B cell (primary cell): Measurements from ENCODE around the gene COBL. TPM values are rescaled to one million over a fixed set of nuclear protein-coding genes. Genes with fewer than 3 reads are reported as not detected.

Experiments
- ATAC-seq: fragments of 200-7000 bp; cut with Tn5 transposase; one replicate; pipeline ENCODE4 v1.10.0; 2021; ENCODE audit warnings: low read depth, mild to moderate bottlenecking, moderate number of reproducible peaks, moderate library complexity
- CTCF ChIA-PET: fragments of 350-600 bp; sonication (Branson Sonifier 250); formaldehyde crosslinking; loops from one replicate; lab custom pipeline; 2021; ENCODE audit warnings: antibody characterized with exemption, inconsistent platforms; lab: Charles Lee
- POLR2A ChIA-PET: fragments of 350-600 bp; sonication (Branson Sonifier 250); formaldehyde crosslinking; loops from one replicate; lab custom pipeline; 2021; ENCODE audit warnings: antibody characterized with exemption; lab: Charles Lee
- DNase-seq: peaks from one replicate; pipeline ENCODE4 v3.0.0; 2013
- H2AFZ ChIP-seq: 2 replicates; pipeline ENCODE4 v1.6.1; 2012; ENCODE audit warnings: mild to moderate bottlenecking, low read depth, low read length; ENCODE audit not compliant: insufficient read depth, poor library complexity, severe bottlenecking
- H3K27ac ChIP-seq, 2 donors: 1 replicate in 1 of 2; 2 replicates in 1 of 2; pipeline ENCODE4 v1.5.1; 2012 to 2013; ENCODE audit warnings: low read length in 2 of 2, mild to moderate bottlenecking in 2 of 2, moderate library complexity in 1 of 2
- H3K27me3 ChIP-seq, 4 experiments: fragments of 200-600 bp in 1 of 4; sonication (generic) in 1 of 4; replicated peaks in 1 of 4; 1 replicate in 2 of 4; 2 replicates in 2 of 4; pipeline versions ENCODE4 v1.6.1 to v1.7.0; 2013 to 2016; ENCODE audit warnings: low read length in 3 of 4, mild to moderate bottlenecking in 2 of 4, mixed read lengths in 1 of 4, moderate library complexity in 1 of 4; ENCODE audit not compliant: insufficient read depth in 4 of 4, control insufficient read depth in 3 of 4; ENCODE audit errors: control extremely low read depth in 1 of 4
- H3K36me3 ChIP-seq, 2 experiments: replicated peaks in 1 of 2; 1 replicate in 1 of 2; 2 replicates in 1 of 2; pipeline versions ENCODE4 v1.6.1 to v1.7.1; 2013; ENCODE audit warnings: low read length in 1 of 2; ENCODE audit not compliant: insufficient read depth in 2 of 2, control insufficient read depth in 1 of 2; ENCODE audit errors: control extremely low read depth in 1 of 2, extremely low read depth in 1 of 2
- H3K4me1 ChIP-seq, 2 donors: fragments of 200-600 bp in 1 of 2; sonication (generic) in 1 of 2; 1 replicate in 1 of 2; 2 replicates in 1 of 2; pipeline versions ENCODE4 v1.5.1 to v1.6.1; 2013 to 2017; ENCODE audit warnings: low read length in 2 of 2; ENCODE audit not compliant: control insufficient read depth in 2 of 2, insufficient read depth in 2 of 2
- H3K4me2 ChIP-seq: replicated peaks from 2 replicates; pipeline ENCODE3; 2012; ENCODE audit warnings: mild to moderate bottlenecking, low read depth, low read length; ENCODE audit not compliant: poor library complexity, severe bottlenecking
- H3K4me3 ChIP-seq, 5 experiments: fragments of 200-600 bp in 1 of 5; sonication (generic) in 1 of 5; 1 replicate in 3 of 5; 2 replicates in 2 of 5; pipeline versions ENCODE4 v1.5.1 to v1.7.0; 2011 to 2016; ENCODE audit warnings: low read length in 4 of 5, mild to moderate bottlenecking in 4 of 5, low read depth in 2 of 5, control low read depth in 1 of 5, moderate library complexity in 1 of 5; ENCODE audit not compliant: insufficient read depth in 1 of 5; ENCODE audit errors: control extremely low read depth in 1 of 5, extremely low read depth in 1 of 5
- H3K79me2 ChIP-seq: fragments of 200-600 bp; sonication (generic); one replicate; pipeline ENCODE4 v1.6.0; 2016; ENCODE audit warnings: low read length; ENCODE audit not compliant: control insufficient read depth, insufficient read depth
- H3K9ac ChIP-seq: fragments of 200-600 bp; sonication (generic); 2 replicates; pipeline ENCODE4 v1.6.1; 2017; ENCODE audit warnings: mild to moderate bottlenecking, low read length, moderate library complexity
- H3K9me3 ChIP-seq, 3 donors: one replicate each; pipeline versions ENCODE4 v1.6.1 to v1.7.1; 2013; ENCODE audit warnings: low read length in 2 of 3; ENCODE audit not compliant: control insufficient read depth in 2 of 3, insufficient read depth in 1 of 3; ENCODE audit errors: control extremely low read depth in 1 of 3
- H4K20me1 ChIP-seq: 2 replicates; pipeline ENCODE4 v1.6.0; 2012; ENCODE audit warnings: mild to moderate bottlenecking, low read length; ENCODE audit not compliant: insufficient read depth, control insufficient read depth, poor library complexity, severe bottlenecking
- H3K27ac Mint-ChIP-seq: one replicate; pipeline ENCODE4 v1.8.0; 2021; ENCODE audit warnings: mixed read lengths
- H3K27me3 Mint-ChIP-seq: one replicate; pipeline ENCODE4 v1.8.0; 2021; ENCODE audit warnings: mixed read lengths
- H3K4me1 Mint-ChIP-seq: one replicate; pipeline ENCODE4 v1.8.0; 2021; ENCODE audit warnings: mixed read lengths
- H3K4me3 Mint-ChIP-seq: one replicate; pipeline ENCODE4 v1.8.0; 2021; ENCODE audit warnings: mixed read lengths
- H3K9me3 Mint-ChIP-seq: one replicate; pipeline ENCODE4 v1.8.0; 2022; ENCODE audit warnings: mixed read lengths; ENCODE audit not compliant: insufficient read depth
- EZH2 ChIP-seq: IDR thresholded peaks from 2 replicates; pipeline ENCODE4 v1.6.1; 2012; ENCODE audit warnings: borderline replicate concordance, low read depth, mild to moderate bottlenecking, moderate library complexity, low read length; ENCODE audit not compliant: insufficient read depth, poor library complexity, severe bottlenecking
- WGBS: methylation state at CpG from one replicate; pipeline ENCODE4 v1.1.5; 2013; ENCODE audit warnings: missing lambda C conversion rate; ENCODE audit not compliant: insufficient coverage; 5-methylcytosine and 5-hydroxymethylcytosine counted together
- intact Hi-C: fragments of 100-400 bp; cut with micrococcal nuclease; formaldehyde crosslinking; loops from one replicate; pipeline ENCODE4 v1.10.0; 2022
- polyA plus RNA-seq: library from polyadenylated mRNA; depleted of rRNA; stranded (reverse); fragments of >200 nt; gene quantifications from 2 replicates; pipeline ENCODE4 v1.2.3, GENCODE V29; 2012
- total RNA-seq, 2 donors: library from RNA; stranded (reverse); fragments of 120-200 nt in 1 of 2; gene quantifications; 1 replicate in 1 of 2; 2 replicates in 1 of 2; pipeline versions ENCODE4 v1.2.3 to v1.2.4, GENCODE V29; 2013 to 2022
- TF ChIP-seq, protein P1 (sequence below): fragments of 200-600 bp; IDR thresholded peaks from one replicate; pipeline ENCODE4 v1.8.0; 2022; ENCODE audit warnings: antibody characterized with exemption, mild to moderate bottlenecking

The COBL gene
- total and polyA plus RNA-seq, 2 donors (not counting 1 experiment from before 2014, with no cell fraction given): not detected

- no CpG with 5 or more reads among the region's 5 CpGs for whole genome bisulfite sequencing
- intact Hi-C loops: no loop called here
- peaks cover 43% of the 10 kb centered on the region for H3K27me3 Mint-ChIP-seq
- Histone ChIP-seq H3K9me3 (peaks cover 0 to 7% (median 0%) of the 10 kb centered on the region in 3 donors), H3K4me3 (no peak overlapping the region), H3K4me2 (no peak overlapping the region), H3K9ac (no peak overlapping the region), H2AFZ (no peak overlapping the region), H3K36me3 (no peaks in the 10 kb centered on the region), H4K20me1 (no peaks in the 10 kb centered on the region), H3K27me3 (peaks cover 0 to 21% (median 8%) of the 10 kb centered on the region in 4 experiments), H3K4me1 (peaks cover 5 to 6% of the 10 kb centered on the region in 2 donors), H3K79me2 (no peaks in the 10 kb centered on the region), H3K27ac (no peak overlapping the region)
- ChIA-PET CTCF (no interaction called here), POLR2A (no interaction called here)
- TF ChIP-seq, protein P1, sequence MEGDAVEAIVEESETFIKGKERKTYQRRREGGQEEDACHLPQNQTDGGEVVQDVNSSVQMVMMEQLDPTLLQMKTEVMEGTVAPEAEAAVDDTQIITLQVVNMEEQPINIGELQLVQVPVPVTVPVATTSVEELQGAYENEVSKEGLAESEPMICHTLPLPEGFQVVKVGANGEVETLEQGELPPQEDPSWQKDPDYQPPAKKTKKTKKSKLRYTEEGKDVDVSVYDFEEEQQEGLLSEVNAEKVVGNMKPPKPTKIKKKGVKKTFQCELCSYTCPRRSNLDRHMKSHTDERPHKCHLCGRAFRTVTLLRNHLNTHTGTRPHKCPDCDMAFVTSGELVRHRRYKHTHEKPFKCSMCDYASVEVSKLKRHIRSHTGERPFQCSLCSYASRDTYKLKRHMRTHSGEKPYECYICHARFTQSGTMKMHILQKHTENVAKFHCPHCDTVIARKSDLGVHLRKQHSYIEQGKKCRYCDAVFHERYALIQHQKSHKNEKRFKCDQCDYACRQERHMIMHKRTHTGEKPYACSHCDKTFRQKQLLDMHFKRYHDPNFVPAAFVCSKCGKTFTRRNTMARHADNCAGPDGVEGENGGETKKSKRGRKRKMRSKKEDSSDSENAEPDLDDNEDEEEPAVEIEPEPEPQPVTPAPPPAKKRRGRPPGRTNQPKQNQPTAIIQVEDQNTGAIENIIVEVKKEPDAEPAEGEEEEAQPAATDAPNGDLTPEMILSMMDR: no peak
- TF ChIP-seq EZH2: no peak
- no peak overlapping the region for H3K27ac Mint-ChIP-seq
- H3K9me3 Mint-ChIP-seq: no peaks in the 10 kb centered on the region
- ATAC-seq: no peak
- no peak for DNase-seq
- no peak overlapping the region for H3K4me3 Mint-ChIP-seq
- H3K4me1 Mint-ChIP-seq: peaks cover 13% of the 10 kb centered on the region
These were observed 3.5 kb downstream of the COBL start for GRCh38 chr7:51312951-51313737.

DNA sequence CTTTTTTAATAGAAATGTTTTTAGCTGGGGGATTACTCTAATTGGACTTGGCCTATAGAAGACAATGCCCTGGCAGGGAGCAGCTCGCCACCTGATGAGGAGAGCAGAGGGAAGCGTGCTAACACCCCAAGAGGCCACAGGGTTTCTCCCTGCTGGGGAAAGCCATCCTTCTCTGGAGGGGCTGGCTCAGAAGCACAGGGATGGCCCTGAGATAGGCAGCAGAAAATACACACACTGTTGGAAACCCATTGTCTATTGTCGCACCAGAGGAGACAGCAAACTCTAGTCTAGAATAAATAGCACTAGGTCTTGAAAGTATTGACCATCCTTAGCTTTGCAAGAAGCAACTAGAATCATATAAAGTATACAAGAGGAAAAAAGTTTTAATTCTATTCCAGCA is 5.4 kb downstream of the COBL start:
- H2AFZ ChIP-seq: no peak overlapping the region
- no peaks in the 10 kb centered on the region for H3K79me2 ChIP-seq
- ATAC-seq: no peak
- no peaks in the 10 kb centered on the region for H4K20me1 ChIP-seq
- H3K4me1 Mint-ChIP-seq: peaks cover 8% of the 10 kb centered on the region
- intact Hi-C loops: no loop called here
- no peak overlapping the region for H3K4me2 ChIP-seq
- TF ChIP-seq, protein P1: no peak
- no peak for TF ChIP-seq EZH2
- H3K9me3 Mint-ChIP-seq: no peaks in the 10 kb centered on the region
- peaks cover 0 to 7% (median 0%) of the 10 kb centered on the region in 3 donors for H3K9me3 ChIP-seq
- peaks cover 5 to 6% of the 10 kb centered on the region in 2 donors for H3K4me1 ChIP-seq
- DNase-seq: no peak
- CTCF ChIA-PET: no interaction called here
- peaks cover 32% of the 10 kb centered on the region for H3K27me3 Mint-ChIP-seq
- H3K27ac ChIP-seq: no peak overlapping the region
- WGBS: 94% methylated on average over 2 of the region's 3 CpGs
- peaks cover 0 to 7% (median 6%) of the 10 kb centered on the region in 4 experiments for H3K27me3 ChIP-seq
- H3K36me3 ChIP-seq: no peaks in the 10 kb centered on the region
- H3K27ac Mint-ChIP-seq: no peak overlapping the region
- POLR2A ChIA-PET: no interaction called here
- no peak overlapping the region for H3K4me3 Mint-ChIP-seq
- H3K4me3 ChIP-seq: no peak overlapping the region
- no peak overlapping the region for H3K9ac ChIP-seq
